ENCODE results near the gene PDK3. TPM values are rescaled to one million over a fixed set of nuclear protein-coding genes. Genes with fewer than 3 reads are reported as not detected.

The PDK3 gene
- total RNA-seq: 10 to 100 TPM; 36.6 to 38.2 TPM

DNA sequence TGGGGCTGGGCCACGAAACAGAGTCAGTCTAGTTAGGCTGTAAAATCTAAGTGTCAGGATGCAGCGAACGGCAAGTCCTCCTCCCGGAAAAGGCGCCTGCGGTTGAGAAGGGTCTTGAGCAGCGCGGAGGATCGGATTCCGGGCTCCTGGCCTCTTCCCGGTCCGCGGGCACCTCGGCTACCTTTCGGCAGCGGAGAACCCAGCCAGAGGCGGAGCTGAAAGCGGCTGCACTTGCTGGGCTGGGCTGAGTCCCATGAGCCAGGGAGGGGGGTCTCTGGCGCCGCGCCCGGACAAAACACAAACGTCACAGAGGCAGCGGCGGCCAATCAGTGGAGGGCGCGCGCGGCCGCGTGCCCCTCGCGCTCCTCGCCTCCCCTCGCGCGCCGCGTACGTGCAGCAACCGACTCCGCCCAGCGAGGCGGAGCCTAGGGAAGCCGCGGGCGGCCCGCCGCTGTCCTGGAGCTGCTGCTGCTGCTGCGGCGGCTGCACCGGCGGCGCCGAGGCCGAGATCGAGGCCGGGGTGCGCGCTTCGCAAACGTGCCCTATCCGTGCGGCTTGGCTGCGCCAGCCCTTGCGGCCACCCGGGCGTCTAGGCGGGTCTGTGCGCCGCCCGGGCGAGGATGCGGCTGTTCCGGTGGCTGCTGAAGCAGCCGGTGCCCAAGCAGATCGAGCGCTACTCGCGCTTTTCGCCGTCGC is at the start of gene PDK3:
Gene PDK3, plus strand, starts transcription at position 451 of the 696 bp plus-strand sequence. Its CDS starts 170 bp downstream, at position 621.

Other genes starting within 250 kb of the PDK3 start
- gene SUPT20HL2, start 151.2 kb upstream of the PDK3 start, total RNA-seq: not detected
- not detected for gene SUPT20HL1, start 104.6 kb upstream of the PDK3 start, total RNA-seq
- under 1 TPM; 0.05 to 0.07 TPM for gene PCYT1B, start 182.1 kb downstream of the PDK3 start, total RNA-seq
- 10 to 100 TPM; 25.6 to 26.4 TPM for gene POLA1, start 228.6 kb downstream of the PDK3 start, total RNA-seq

Measured in activated naive CD4-positive, alpha-beta T cell treated with anti-CD3 and anti-CD28 coated beads, Interleukin-2, amount 10 ng/mL, durations not matched to agents 5 hours and 36 hours (primary cell).